HEK293T (cell line): ENCODE results near the gene GARNL3.

ENCODE experiments used
- CTCF ChIA-PET: fragments of 350-600 bp; formaldehyde crosslinking; extraction: SDS; loops from one replicate; lab custom pipeline; 2021; ENCODE audit warnings: antibody characterized with exemption, inconsistent platforms; lab: Yijun Ruan, JAX
- POLR2A ChIA-PET: fragments of 350-600 bp; formaldehyde crosslinking; extraction: SDS; loops from one replicate; lab custom pipeline; 2020; ENCODE audit warnings: antibody characterized with exemption, inconsistent platforms; lab: Yijun Ruan, JAX
- DNase-seq: peaks from one replicate; pipeline ENCODE4 v3.0.0; 2012; ENCODE audit warnings: mixed read lengths; ENCODE audit errors: extremely low spot score
- ARNT ChIP-seq: fragments of 450-650 bp; IDR thresholded peaks from 2 replicates; pipeline ENCODE4 v1.6.1; 2017; ENCODE audit warnings: mild to moderate bottlenecking
- BHLHE40 ChIP-seq: fragments of 450-650 bp; IDR thresholded peaks from 2 replicates; pipeline ENCODE4 v1.6.1; 2016; ENCODE audit warnings: mild to moderate bottlenecking, moderate library complexity, borderline replicate concordance
- CTBP1 ChIP-seq: fragments of 450-650 bp; IDR thresholded peaks from 2 replicates; pipeline ENCODE4 v1.6.1; 2016; ENCODE audit warnings: borderline replicate concordance
- ELF4 ChIP-seq: fragments of 450-650 bp; IDR thresholded peaks from 2 replicates; pipeline ENCODE4 v1.6.1; 2017; ENCODE audit warnings: antibody characterized with exemption
- FOXA1 ChIP-seq: fragments of 450-650 bp; IDR thresholded peaks from 2 replicates; pipeline ENCODE4 v1.6.1; 2016; ENCODE audit warnings: mild to moderate bottlenecking
- FOXK2 ChIP-seq: fragments of 450-650 bp; IDR thresholded peaks from 2 replicates; pipeline ENCODE4 v1.6.1; 2016; ENCODE audit warnings: mild to moderate bottlenecking
- FOXM1 ChIP-seq: fragments of 450-650 bp; IDR thresholded peaks from 2 replicates; pipeline ENCODE4 v1.6.1; 2017; ENCODE audit warnings: mild to moderate bottlenecking, borderline replicate concordance
- HDGF ChIP-seq: fragments of 450-650 bp; IDR thresholded peaks from 2 replicates; pipeline ENCODE4 v1.6.1; 2017; ENCODE audit warnings: antibody characterized with exemption, borderline replicate concordance
- L3MBTL2 ChIP-seq: fragments of 450-650 bp; conservative IDR thresholded peaks from 2 replicates; pipeline ENCODE4 v1.6.1; 2016; ENCODE audit warnings: mild to moderate bottlenecking
- LEF1 ChIP-seq: fragments of 450-650 bp; IDR thresholded peaks from 2 replicates; pipeline ENCODE4 v1.6.1; 2017; ENCODE audit warnings: mild to moderate bottlenecking, borderline replicate concordance
- NFRKB ChIP-seq: fragments of 450-650 bp; IDR thresholded peaks from 2 replicates; pipeline ENCODE4 v1.6.1; 2016; ENCODE audit warnings: mild to moderate bottlenecking, moderate library complexity
- PKNOX1 ChIP-seq: fragments of 450-650 bp; IDR thresholded peaks from 2 replicates; pipeline ENCODE4 v1.6.1; 2016
- SP1 ChIP-seq: fragments of 450-650 bp; IDR thresholded peaks from 2 replicates; pipeline ENCODE4 v1.6.1; 2017
- SUZ12 ChIP-seq: fragments of 450-650 bp; IDR thresholded peaks from 2 replicates; pipeline ENCODE4 v1.6.1; 2016; ENCODE audit warnings: mild to moderate bottlenecking
- TARDBP ChIP-seq: fragments of 450-650 bp; IDR thresholded peaks from 2 replicates; pipeline ENCODE4 v1.6.1; 2016
- ZNF384 ChIP-seq: fragments of 450-650 bp; IDR thresholded peaks from 2 replicates; pipeline ENCODE4 v1.6.1; 2016

Gene GARNL3

GRCh38 chr9:127395497-127396252, 131.1 kb downstream of the GARNL3 start:
- no peak for DNase-seq
- no peak for TF ChIP-seq HDGF
- no peak for TF ChIP-seq ARNT
- TF ChIP-seq CTBP1 = no peak
- TF ChIP-seq SUZ12 = no peak
- TF ChIP-seq ZNF384 = no peak
- TF ChIP-seq L3MBTL2 = no peak
- TF ChIP-seq SP1 = no peak
- TF ChIP-seq FOXA1 = no peak
- TF ChIP-seq BHLHE40 = no peak
- TF ChIP-seq FOXM1 = no peak
- no peak for TF ChIP-seq NFRKB
- TF ChIP-seq PKNOX1 = no peak
- no peak for TF ChIP-seq LEF1
- no peak for TF ChIP-seq TARDBP
- no peak for TF ChIP-seq ELF4
- TF ChIP-seq FOXK2 = no peak
- CTCF ChIA-PET = no interaction called here
- POLR2A ChIA-PET = interaction anchor here (0.9 to 1.7 kb wide), 2 partner anchors 28 to 56 kb away, joined by 3 to 18 read pairs; partner anchors contain the start of genes LRSAM1, RPL12 and ZNF79

GRCh38 chr9:127396253-127396807, 131.8 kb downstream of the GARNL3 start:
- TF ChIP-seq SP1 (no peak), ELF4 (no peak), TARDBP (no peak), L3MBTL2 (peak; percentile 98)
- CTCF ChIA-PET = interaction anchor here (0.8 to 1.6 kb wide), 2 partner anchors 36 to 172 kb away, joined by 3 to 4 read pairs; no protein-coding TSS in a partner anchor
- DNase-seq = no peak
- POLR2A ChIA-PET = interaction anchor here (0.7 to 1.7 kb wide), 13 partner anchors 8 to 181 kb away, joined by 3 to 18 read pairs (median 4); partner anchors contain the start of gene ZNF79

DNA sequence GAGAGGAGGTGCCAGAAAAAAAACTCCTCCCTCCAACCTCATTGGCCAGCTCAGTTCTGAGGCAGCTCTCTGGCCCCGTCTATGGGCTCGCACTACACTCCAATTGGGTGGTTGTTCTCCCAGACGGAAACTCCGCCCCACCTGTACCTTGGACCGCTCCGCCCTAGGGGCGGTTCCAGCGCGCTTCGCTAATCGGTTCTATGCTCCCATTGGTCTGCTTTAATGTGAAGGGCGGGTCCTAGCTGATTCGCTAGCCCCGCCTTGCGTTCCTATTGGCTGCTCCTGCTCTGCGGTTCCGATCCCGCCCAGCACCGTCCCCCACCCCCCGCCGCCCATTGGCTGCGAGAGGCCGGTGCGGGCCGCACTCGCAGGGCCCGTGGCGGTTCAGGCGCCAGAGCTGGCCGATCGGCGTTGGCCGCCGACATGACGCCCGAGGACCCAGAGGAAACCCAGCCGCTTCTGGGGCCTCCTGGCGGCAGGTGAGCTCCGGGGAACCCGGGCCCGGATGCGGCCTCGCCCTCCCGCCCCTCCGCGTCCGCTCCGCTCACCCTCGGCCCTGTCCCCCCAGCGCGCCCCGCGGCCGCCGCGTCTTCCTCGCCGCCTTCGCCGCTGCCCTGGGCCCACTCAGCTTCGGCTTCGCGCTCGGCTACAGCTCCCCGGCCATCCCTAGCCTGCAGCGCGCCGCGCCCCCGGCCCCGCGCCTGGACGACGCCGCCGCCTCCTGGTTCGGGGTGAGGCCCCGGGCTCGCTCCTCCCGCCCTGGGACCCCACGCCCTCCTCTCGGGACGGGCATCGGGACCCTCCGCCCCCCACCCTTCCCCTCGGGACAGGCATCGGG, 132.5 kb downstream of the GARNL3 start, which contains the start of gene SLC2A8:
SLC2A8 (plus strand) TSS at position 362 of the 838 bp plus-strand sequence; CDS start at position 424, 62 bp downstream.
- no peak for TF ChIP-seq SP1
- no peak for TF ChIP-seq SUZ12
- TF ChIP-seq PKNOX1 = peak; percentile 88
- TF ChIP-seq BHLHE40 = no peak
- TF ChIP-seq LEF1 = no peak
- peak; percentile 91; the same call in 1 of the 2 replicates for TF ChIP-seq HDGF
- TF ChIP-seq TARDBP = no peak
- TF ChIP-seq ARNT = no peak
- TF ChIP-seq NFRKB = no peak
- TF ChIP-seq ELF4 = no peak
- TF ChIP-seq FOXM1 = no peak
- CTCF ChIA-PET = interaction anchor here (0.8 to 1.6 kb wide), 2 partner anchors 37 to 173 kb away, joined by 3 to 4 read pairs; no protein-coding TSS in a partner anchor
- DNase-seq = peak; percentile 97
- POLR2A ChIA-PET = interaction anchor here (0.7 to 1.7 kb wide), 13 partner anchors 9 to 182 kb away, joined by 3 to 18 read pairs (median 4); partner anchors contain the start of gene ZNF79

- TF ChIP-seq HDGF = no peak
- DNase-seq = no peak
- CTCF ChIA-PET = interaction anchor here (1.6 kb wide), 1 partner anchor 174 kb away, joined by 3 read pairs; no protein-coding TSS in a partner anchor
- POLR2A ChIA-PET = interaction anchor here (1.2 to 2.4 kb wide), 4 partner anchors 26 to 79 kb away, joined by 4 to 18 read pairs (median 6); partner anchors contain the start of gene ZNF79
Observed at GRCh38 chr9:127397646-127398274, 133.2 kb downstream of the GARNL3 start.

- ChIA-PET CTCF (interaction anchor here (1.1 kb wide), 1 partner anchor 37 kb away, joined by 4 read pairs; no protein-coding TSS in a partner anchor), POLR2A (interaction anchor here (2.4 kb wide), 1 partner anchor 26 kb away, joined by 9 read pairs; the partner anchor contains the start of gene ZNF79)
- no peak for DNase-seq
- TF ChIP-seq FOXA1 (no peak), ARNT (no peak), NFRKB (no peak), PKNOX1 (no peak), ELF4 (no peak), FOXM1 (no peak), HDGF (no peak), BHLHE40 (no peak), FOXK2 (no peak), SUZ12 (no peak), L3MBTL2 (no peak), LEF1 (no peak), ZNF384 (no peak), TARDBP (no peak), SP1 (no peak), CTBP1 (no peak)
Observed at GRCh38 chr9:127398275-127398647, 133.7 kb downstream of the GARNL3 start.
